SK-N-MC (cell line): ENCODE data around the gene SLC30A9.

ENCODE experiments used
- DNase-seq: peaks from one replicate; pipeline ENCODE4 v3.0.0-alpha.2; 2011; ENCODE audit warnings: low read depth, low spot score
- H3K27ac ChIP-seq: fragments of 200-600 bp; sonication (generic); 2 replicates; pipeline ENCODE4 v1.5.1; 2016; ENCODE audit warnings: mixed run types
- H3K36me3 ChIP-seq: fragments of 200-600 bp; sonication (generic); 2 replicates; pipeline ENCODE4 v1.6.1; 2017; ENCODE audit warnings: antibody characterized with exemption, low read length, mixed read lengths; ENCODE audit not compliant: insufficient read depth
- H3K4me3 ChIP-seq: fragments of 200-600 bp; sonication (generic); 2 replicates; pipeline ENCODE4 v1.5.1; 2016
- H3K9ac ChIP-seq: fragments of 200-600 bp; sonication (generic); 2 replicates; pipeline ENCODE4 v1.8.0; 2017; ENCODE audit warnings: mixed run types, mixed read lengths; ENCODE audit not compliant: insufficient read length
- H3K9me3 ChIP-seq: fragments of 200-600 bp; sonication (generic); 2 replicates; pipeline ENCODE4 v1.6.1; 2017; ENCODE audit warnings: low read depth, mild to moderate bottlenecking, antibody characterized with exemption, low read length, moderate library complexity, mixed read lengths
- EZH2 ChIP-seq: fragments of 200-600 bp; sonication (generic); IDR thresholded peaks from one replicate; pipeline ENCODE4 v1.6.1; 2017; ENCODE audit warnings: antibody characterized with exemption
- FOXP2 ChIP-seq: optimal IDR thresholded peaks from 2 replicates; pipeline ENCODE3; 2011; ENCODE audit warnings: mild to moderate bottlenecking, moderate library complexity; ENCODE audit not compliant: insufficient read depth; ENCODE audit errors: extremely low read length, control extremely low read depth
- POLR2AphosphoS5 ChIP-seq: IDR thresholded peaks from 2 replicates; pipeline ENCODE4 v1.6.1; 2012; ENCODE audit warnings: mild to moderate bottlenecking, low read depth, low read length, borderline replicate concordance

The SLC30A9 gene

GRCh38 chr4:42050516-42051249 is 60.4 kb downstream of the SLC30A9 start:
- no peak overlapping the region for H3K27ac ChIP-seq
- DNase-seq = no peak
- no peak overlapping the region for H3K4me3 ChIP-seq
- no peak overlapping the region for H3K9ac ChIP-seq
- peaks cover 19% of the 10 kb centered on the region; the same call in 1 of the 2 replicates for H3K36me3 ChIP-seq
- no peak for TF ChIP-seq POLR2AphosphoS5
- no peak for TF ChIP-seq EZH2
- no peak for TF ChIP-seq FOXP2
- no peaks in the 10 kb centered on the region for H3K9me3 ChIP-seq

- TF ChIP-seq POLR2AphosphoS5 = no peak
- no peak for TF ChIP-seq EZH2
- TF ChIP-seq FOXP2 = no peak
- Histone ChIP-seq H3K9ac (no peak overlapping the region), H3K27ac (no peak overlapping the region), H3K9me3 (no peaks in the 10 kb centered on the region), H3K4me3 (no peak overlapping the region), H3K36me3 (peaks cover 17% of the 10 kb centered on the region)
- no peak for DNase-seq
These were observed 76.1 kb downstream of the SLC30A9 start for GRCh38 chr4:42066402-42066801.

DNA sequence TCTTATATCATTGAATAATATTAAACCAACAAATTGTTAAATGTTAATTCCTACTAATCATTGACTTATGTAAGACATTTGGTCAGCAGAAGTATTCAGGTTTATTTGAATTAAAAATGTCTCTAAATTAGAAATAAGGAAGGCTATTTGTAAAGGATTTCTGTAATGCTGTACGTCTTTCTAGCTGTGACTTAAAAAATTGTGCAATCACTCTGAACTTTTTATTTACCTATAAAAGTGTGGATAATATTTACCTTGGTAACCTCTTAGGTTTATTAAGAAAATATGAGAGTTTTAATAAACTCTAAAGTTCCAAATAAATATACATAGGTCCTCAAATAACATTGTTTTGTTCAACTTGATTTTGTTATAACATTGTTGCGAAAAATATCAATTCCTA is 76.9 kb downstream of the SLC30A9 start:
- no peak overlapping the region for H3K9ac ChIP-seq
- no peak for TF ChIP-seq EZH2
- TF ChIP-seq FOXP2 = no peak
- TF ChIP-seq POLR2AphosphoS5 = no peak
- peaks cover 17% of the 10 kb centered on the region for H3K36me3 ChIP-seq
- H3K27ac ChIP-seq = no peak overlapping the region
- no peak overlapping the region for H3K4me3 ChIP-seq
- H3K9me3 ChIP-seq = no peaks in the 10 kb centered on the region
- no peak for DNase-seq

GRCh38 chr4:42070463-42070862 is 80.1 kb downstream of the SLC30A9 start:
- H3K4me3 ChIP-seq = no peak overlapping the region
- H3K27ac ChIP-seq = no peak overlapping the region
- peaks cover 10% of the 10 kb centered on the region for H3K36me3 ChIP-seq
- no peak for DNase-seq
- no peak overlapping the region for H3K9ac ChIP-seq
- no peak for TF ChIP-seq EZH2
- TF ChIP-seq FOXP2 = no peak
- no peak for TF ChIP-seq POLR2AphosphoS5
- H3K9me3 ChIP-seq = no peaks in the 10 kb centered on the region

- H3K4me3 ChIP-seq = no peak overlapping the region
- no peak for TF ChIP-seq FOXP2
- TF ChIP-seq POLR2AphosphoS5 = no peak
- no peak for TF ChIP-seq EZH2
- no peak for DNase-seq
- no peak overlapping the region for H3K9ac ChIP-seq
- no peaks in the 10 kb centered on the region for H3K9me3 ChIP-seq
- H3K36me3 ChIP-seq = peaks cover 14% of the 10 kb centered on the region
- no peak overlapping the region for H3K27ac ChIP-seq
These were observed 84.0 kb downstream of the SLC30A9 start for GRCh38 chr4:42074294-42074693.

DNA sequence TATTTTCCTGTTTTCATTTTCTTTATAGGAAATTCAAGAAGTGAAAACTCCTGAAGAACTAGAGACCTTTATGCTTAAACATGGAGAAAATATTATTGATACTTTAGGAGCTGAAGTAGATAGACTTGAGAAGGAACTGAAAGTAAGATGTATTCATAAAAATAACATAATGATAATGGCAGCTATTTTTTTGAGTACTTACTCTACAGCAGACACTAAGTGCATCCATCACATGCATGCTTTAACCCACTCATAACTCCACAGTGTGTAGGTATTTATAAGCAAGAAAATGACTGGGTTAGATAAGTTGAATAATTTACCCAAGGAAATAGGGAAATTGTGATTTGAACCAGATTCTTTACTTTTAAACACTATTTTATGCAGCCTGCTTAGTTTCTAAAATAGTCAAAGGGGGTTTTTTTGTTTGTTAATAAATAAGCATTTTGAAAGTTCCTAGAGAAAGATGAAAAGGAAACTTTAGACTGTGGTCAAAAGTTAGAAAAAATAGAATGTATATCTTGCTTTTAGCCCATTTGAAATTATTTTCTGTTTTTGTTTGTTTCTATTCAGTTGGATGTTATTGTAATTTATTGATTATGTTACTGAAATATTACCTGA is 88.0 kb downstream of the SLC30A9 start:
- Histone ChIP-seq H3K4me3 (no peak overlapping the region), H3K9me3 (no peaks in the 10 kb centered on the region), H3K36me3 (peaks cover 14% of the 10 kb centered on the region; the same call in 1 of the 2 replicates), H3K9ac (no peak overlapping the region), H3K27ac (no peak overlapping the region)
- TF ChIP-seq FOXP2 = no peak
- TF ChIP-seq EZH2 = no peak
- TF ChIP-seq POLR2AphosphoS5 = no peak
- DNase-seq = no peak

- TF ChIP-seq EZH2 (no peak), POLR2AphosphoS5 (no peak), FOXP2 (no peak)
- no peak overlapping the region for H3K9ac ChIP-seq
- peaks cover 11% of the 10 kb centered on the region; the same call in 1 of the 2 replicates for H3K36me3 ChIP-seq
- no peaks in the 10 kb centered on the region for H3K9me3 ChIP-seq
- DNase-seq = no peak
- H3K4me3 ChIP-seq = no peak overlapping the region
- no peak overlapping the region for H3K27ac ChIP-seq
These were observed 90.0 kb downstream of the SLC30A9 start for GRCh38 chr4:42080306-42080705.

GRCh38 chr4:42083816-42084215 is 93.5 kb downstream of the SLC30A9 start:
- TF ChIP-seq POLR2AphosphoS5 = no peak
- no peak for TF ChIP-seq EZH2
- no peak for TF ChIP-seq FOXP2
- H3K4me3 ChIP-seq = no peak overlapping the region
- no peak overlapping the region for H3K27ac ChIP-seq
- H3K9ac ChIP-seq = no peak overlapping the region
- no peak for DNase-seq
- no peaks in the 10 kb centered on the region; the same call in 1 of the 2 replicates for H3K36me3 ChIP-seq
- H3K9me3 ChIP-seq = no peaks in the 10 kb centered on the region

GRCh38 chr4:42088386-42088785 is 98.1 kb downstream of the SLC30A9 start:
- TF ChIP-seq FOXP2 (no peak), EZH2 (no peak), POLR2AphosphoS5 (no peak)
- H3K4me3 ChIP-seq = no peak overlapping the region
- H3K36me3 ChIP-seq = no peaks in the 10 kb centered on the region
- no peaks in the 10 kb centered on the region for H3K9me3 ChIP-seq
- no peak overlapping the region for H3K27ac ChIP-seq
- no peak for DNase-seq
- no peak overlapping the region for H3K9ac ChIP-seq
